Ovary (tissue), 3 donors: ENCODE data around the gene CHCHD6.

Experiments
- EP300 ChIP-seq: sonication (generic); formaldehyde crosslinking; IDR thresholded peaks from one replicate; pipeline ENCODE4 v1.6.1; 2017; ENCODE audit warnings: antibody characterized with exemption
- POLR2A ChIP-seq: fragments of 450-650 bp; IDR thresholded peaks from one replicate; pipeline ENCODE4 v1.6.1; 2017; ENCODE audit warnings: antibody characterized with exemption, mild to moderate bottlenecking, moderate library complexity
- TF ChIP-seq, protein P1 (sequence below), 3 donors: fragments of 450-650 bp in 2 of 3; fragments of 200-600 bp in 1 of 3; IDR thresholded peaks; one replicate each; pipeline versions ENCODE4 v1.5.1 to v1.8.0; 2016 to 2022; ENCODE audit warnings: antibody characterized with exemption in 3 of 3, mild to moderate bottlenecking in 1 of 3
- donor health status: DM: no; HTN: no; CAD: no.

GRCh38 chr3:126924458-126924857 lies 220.4 kb downstream of the CHCHD6 start:
- TF ChIP-seq, protein P1, sequence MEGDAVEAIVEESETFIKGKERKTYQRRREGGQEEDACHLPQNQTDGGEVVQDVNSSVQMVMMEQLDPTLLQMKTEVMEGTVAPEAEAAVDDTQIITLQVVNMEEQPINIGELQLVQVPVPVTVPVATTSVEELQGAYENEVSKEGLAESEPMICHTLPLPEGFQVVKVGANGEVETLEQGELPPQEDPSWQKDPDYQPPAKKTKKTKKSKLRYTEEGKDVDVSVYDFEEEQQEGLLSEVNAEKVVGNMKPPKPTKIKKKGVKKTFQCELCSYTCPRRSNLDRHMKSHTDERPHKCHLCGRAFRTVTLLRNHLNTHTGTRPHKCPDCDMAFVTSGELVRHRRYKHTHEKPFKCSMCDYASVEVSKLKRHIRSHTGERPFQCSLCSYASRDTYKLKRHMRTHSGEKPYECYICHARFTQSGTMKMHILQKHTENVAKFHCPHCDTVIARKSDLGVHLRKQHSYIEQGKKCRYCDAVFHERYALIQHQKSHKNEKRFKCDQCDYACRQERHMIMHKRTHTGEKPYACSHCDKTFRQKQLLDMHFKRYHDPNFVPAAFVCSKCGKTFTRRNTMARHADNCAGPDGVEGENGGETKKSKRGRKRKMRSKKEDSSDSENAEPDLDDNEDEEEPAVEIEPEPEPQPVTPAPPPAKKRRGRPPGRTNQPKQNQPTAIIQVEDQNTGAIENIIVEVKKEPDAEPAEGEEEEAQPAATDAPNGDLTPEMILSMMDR (IDR thresholded peaks at IDR 0.05) = no peak
- TF ChIP-seq POLR2A (no peak), EP300 (no peak)
